AG04450 (cell line): Measurements from ENCODE around the gene CDC23. TPM values are rescaled to one million over a fixed set of nuclear protein-coding genes. Genes with fewer than 3 reads are reported as not detected.

Source experiments
- CTCF ChIA-PET: fragments of 300-600, 350-600 bp; formaldehyde crosslinking; extraction: SDS; loops from one replicate; lab custom pipeline; 2022; ENCODE audit warnings: antibody characterized with exemption, inconsistent platforms; lab: Charles Lee
- POLR2A ChIA-PET: fragments of 350-600 bp; formaldehyde crosslinking; extraction: SDS; loops from one replicate; lab custom pipeline; 2021; ENCODE audit warnings: antibody characterized with exemption, inconsistent platforms; lab: Yijun Ruan, JAX
- DNase-seq: peaks from one replicate; pipeline ENCODE4 v3.0.0-alpha.2; 2011; ENCODE audit warnings: low read depth, low spot score
- H3K27ac ChIP-seq: one replicate; pipeline ENCODE4 v1.5.1; 2012; ENCODE audit warnings: low read depth, low read length, control low read depth
- H3K27me3 ChIP-seq: one replicate; pipeline ENCODE4 v1.6.0; 2012; ENCODE audit warnings: low read length; ENCODE audit not compliant: control insufficient read depth, insufficient read depth
- H3K4me3 ChIP-seq: 2 replicates; pipeline ENCODE4 v1.5.1; 2011; ENCODE audit warnings: mild to moderate bottlenecking, low read depth, low read length, control low read depth
- H3K9me3 ChIP-seq: 2 replicates; pipeline ENCODE4 v1.5.1; 2012; ENCODE audit warnings: low read length; ENCODE audit not compliant: control insufficient read depth, insufficient read depth
- polyA plus RNA-seq: library from polyadenylated mRNA; depleted of rRNA; stranded (reverse); fragments of >200 nt; gene quantifications from 2 replicates; pipeline ENCODE4 v1.2.3, GENCODE V29; 2011
- TF ChIP-seq, protein P1 (sequence below): IDR thresholded peaks from 2 replicates; pipeline ENCODE4 v1.5.1; 2011; ENCODE audit warnings: low read depth, low read length, control low read depth, inconsistent platforms

CDC23 gene
- polyA plus RNA-seq, 1 experiment, result 38.1 TPM

- no peak for DNase-seq
- Histone ChIP-seq H3K4me3 (no peak overlapping the region), H3K9me3 (no peaks in the 10 kb centered on the region), H3K27ac (no peak overlapping the region), H3K27me3 (peaks cover 20% of the 10 kb centered on the region)
- CTCF ChIA-PET, result interaction anchor here (0.7 kb wide), 2 partner anchors 24 to 105 kb away, joined by 3 to 6 read pairs; no protein-coding TSS in a partner anchor
- TF ChIP-seq, protein P1, sequence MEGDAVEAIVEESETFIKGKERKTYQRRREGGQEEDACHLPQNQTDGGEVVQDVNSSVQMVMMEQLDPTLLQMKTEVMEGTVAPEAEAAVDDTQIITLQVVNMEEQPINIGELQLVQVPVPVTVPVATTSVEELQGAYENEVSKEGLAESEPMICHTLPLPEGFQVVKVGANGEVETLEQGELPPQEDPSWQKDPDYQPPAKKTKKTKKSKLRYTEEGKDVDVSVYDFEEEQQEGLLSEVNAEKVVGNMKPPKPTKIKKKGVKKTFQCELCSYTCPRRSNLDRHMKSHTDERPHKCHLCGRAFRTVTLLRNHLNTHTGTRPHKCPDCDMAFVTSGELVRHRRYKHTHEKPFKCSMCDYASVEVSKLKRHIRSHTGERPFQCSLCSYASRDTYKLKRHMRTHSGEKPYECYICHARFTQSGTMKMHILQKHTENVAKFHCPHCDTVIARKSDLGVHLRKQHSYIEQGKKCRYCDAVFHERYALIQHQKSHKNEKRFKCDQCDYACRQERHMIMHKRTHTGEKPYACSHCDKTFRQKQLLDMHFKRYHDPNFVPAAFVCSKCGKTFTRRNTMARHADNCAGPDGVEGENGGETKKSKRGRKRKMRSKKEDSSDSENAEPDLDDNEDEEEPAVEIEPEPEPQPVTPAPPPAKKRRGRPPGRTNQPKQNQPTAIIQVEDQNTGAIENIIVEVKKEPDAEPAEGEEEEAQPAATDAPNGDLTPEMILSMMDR, result no peak
- POLR2A ChIA-PET, result no interaction called here
Measured at GRCh38 chr5:138246822-138247221, 33.7 kb upstream of the CDC23 start.

- H3K4me3 ChIP-seq, result no peak overlapping the region
- TF ChIP-seq, protein P1, result no peak
- ChIA-PET POLR2A (no interaction called here), CTCF (interaction anchor here (0.7 kb wide), 1 partner anchor 23 kb away, joined by 3 read pairs; no protein-coding TSS in a partner anchor)
- H3K9me3 ChIP-seq, result no peaks in the 10 kb centered on the region
- H3K27me3 ChIP-seq, result peaks cover 21% of the 10 kb centered on the region
- no peak overlapping the region for H3K27ac ChIP-seq
- DNase-seq, result no peak
Measured at GRCh38 chr5:138246334-138246733, 33.2 kb upstream of the CDC23 start.

DNA sequence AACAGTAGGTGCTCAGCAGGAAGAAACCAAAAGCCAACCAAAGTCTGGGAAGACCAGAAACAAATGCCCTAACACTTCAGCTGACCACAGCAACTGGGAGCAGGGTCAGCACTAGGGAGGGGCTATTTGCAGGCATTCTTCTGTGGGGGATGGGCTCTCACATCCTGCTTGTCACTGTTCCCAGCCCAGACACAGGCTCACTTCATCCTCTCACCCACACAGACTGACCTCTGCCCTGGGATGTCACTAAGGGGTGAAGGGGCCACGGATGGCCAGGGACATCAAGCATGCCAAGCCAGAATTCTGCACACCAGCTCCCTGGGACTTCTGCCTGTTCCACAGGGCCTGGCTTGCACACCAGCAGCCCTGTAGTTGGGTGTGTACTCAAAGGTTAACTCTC is 32.6 kb upstream of the CDC23 start:
- H3K27ac ChIP-seq, result no peak overlapping the region
- no peak overlapping the region for H3K4me3 ChIP-seq
- ChIA-PET POLR2A (no interaction called here), CTCF (no interaction called here)
- H3K27me3 ChIP-seq, result peaks cover 27% of the 10 kb centered on the region
- TF ChIP-seq, protein P1, result no peak
- no peaks in the 10 kb centered on the region for H3K9me3 ChIP-seq
- no peak for DNase-seq

DNA sequence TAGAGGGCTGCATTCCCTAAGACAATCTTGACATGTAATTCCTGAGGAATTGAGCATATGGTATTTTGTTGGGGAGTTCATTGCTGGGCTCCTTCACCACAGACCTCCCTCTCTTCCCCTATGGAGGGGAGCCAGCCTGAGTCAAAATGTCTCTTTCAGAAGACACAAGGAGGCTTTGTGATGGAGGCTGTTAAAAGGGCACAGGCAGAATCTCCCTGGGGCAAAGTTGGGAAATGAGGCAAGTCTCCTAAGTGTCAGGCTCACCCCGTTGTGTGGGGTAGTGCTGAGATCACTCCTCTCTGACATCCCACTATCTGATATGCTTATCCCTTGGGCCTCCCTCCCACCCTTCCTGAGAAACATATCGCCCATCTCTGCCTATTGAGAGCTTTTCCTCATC is 30.7 kb upstream of the CDC23 start:
- Histone ChIP-seq H3K27ac (no peak overlapping the region), H3K9me3 (no peaks in the 10 kb centered on the region), H3K4me3 (no peak overlapping the region), H3K27me3 (peaks cover 39% of the 10 kb centered on the region)
- TF ChIP-seq, protein P1, result no peak
- POLR2A ChIA-PET, result interaction anchor here (0.6 kb wide), 1 partner anchor 27 kb away, joined by 4 read pairs; no protein-coding TSS in a partner anchor
- DNase-seq, result no peak
- CTCF ChIA-PET, result interaction anchor here (2.2 kb wide), 1 partner anchor 16 kb away, joined by 4 read pairs; no protein-coding TSS in a partner anchor

DNA sequence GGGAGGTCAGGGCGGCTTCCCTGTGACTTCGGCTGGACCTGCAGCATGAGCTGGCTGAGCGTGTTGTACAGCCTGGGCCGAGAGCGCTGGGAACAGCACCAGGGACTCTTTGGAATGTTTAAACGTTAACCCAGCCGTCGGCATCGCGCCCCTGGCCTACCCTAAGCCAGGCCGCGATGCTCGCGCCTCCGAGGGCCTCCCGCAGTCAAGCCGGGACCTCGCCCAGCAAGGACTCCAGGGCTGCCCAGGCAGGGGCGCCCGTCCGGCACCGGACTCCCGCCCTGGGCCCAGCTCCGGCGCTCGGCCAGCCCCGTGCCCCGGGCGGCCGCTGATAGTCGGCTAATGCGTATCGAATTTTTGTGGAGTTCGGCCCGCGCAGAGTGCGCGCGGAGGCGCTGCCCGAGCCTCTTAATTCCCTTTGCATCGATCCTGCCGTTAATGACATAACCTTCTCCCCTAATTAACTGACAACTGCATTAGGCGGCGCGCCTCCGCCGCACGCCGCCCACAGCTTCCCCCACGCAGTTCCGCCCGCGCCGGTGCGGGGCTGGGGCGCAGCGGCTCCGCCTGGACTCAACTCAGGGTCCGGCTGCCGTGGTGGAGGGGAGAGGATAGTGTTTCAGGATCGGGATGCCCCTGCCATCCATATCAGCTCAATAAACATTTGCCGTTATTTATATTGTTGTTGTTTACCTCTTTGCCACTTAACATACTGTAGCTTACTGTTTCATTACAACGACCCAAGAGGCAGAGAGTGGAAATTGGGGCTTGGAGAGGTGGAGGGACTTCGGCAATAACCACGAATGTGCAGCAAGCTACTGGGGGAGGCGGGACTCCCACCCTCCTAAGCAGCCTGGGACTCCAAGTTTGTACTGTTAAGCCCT is 28.8 kb upstream of the CDC23 start:
- CTCF ChIA-PET, result interaction anchor here (0.7 kb wide), 1 partner anchor 19 kb away, joined by 3 read pairs; no protein-coding TSS in a partner anchor
- POLR2A ChIA-PET, result no interaction called here
- no peak for DNase-seq

More for the DNA sequence above, 28.8 kb upstream of the CDC23 start:
- H3K27ac ChIP-seq, result no peak overlapping the region
- H3K4me3 ChIP-seq, result peak overlapping the region; percentile 41
- H3K27me3 ChIP-seq, result peaks cover 39% of the 10 kb centered on the region
- H3K9me3 ChIP-seq, result no peaks in the 10 kb centered on the region
- TF ChIP-seq, protein P1, result no peak; the same call in 1 of the 2 replicates
